GM04504 (cell line): ENCODE measurements around the gene AP5B1.

Source experiments
- DNase-seq: peaks from one replicate; pipeline ENCODE4 v3.0.0-alpha.2; 2012; ENCODE audit warnings: low read depth

AP5B1 gene

DNA sequence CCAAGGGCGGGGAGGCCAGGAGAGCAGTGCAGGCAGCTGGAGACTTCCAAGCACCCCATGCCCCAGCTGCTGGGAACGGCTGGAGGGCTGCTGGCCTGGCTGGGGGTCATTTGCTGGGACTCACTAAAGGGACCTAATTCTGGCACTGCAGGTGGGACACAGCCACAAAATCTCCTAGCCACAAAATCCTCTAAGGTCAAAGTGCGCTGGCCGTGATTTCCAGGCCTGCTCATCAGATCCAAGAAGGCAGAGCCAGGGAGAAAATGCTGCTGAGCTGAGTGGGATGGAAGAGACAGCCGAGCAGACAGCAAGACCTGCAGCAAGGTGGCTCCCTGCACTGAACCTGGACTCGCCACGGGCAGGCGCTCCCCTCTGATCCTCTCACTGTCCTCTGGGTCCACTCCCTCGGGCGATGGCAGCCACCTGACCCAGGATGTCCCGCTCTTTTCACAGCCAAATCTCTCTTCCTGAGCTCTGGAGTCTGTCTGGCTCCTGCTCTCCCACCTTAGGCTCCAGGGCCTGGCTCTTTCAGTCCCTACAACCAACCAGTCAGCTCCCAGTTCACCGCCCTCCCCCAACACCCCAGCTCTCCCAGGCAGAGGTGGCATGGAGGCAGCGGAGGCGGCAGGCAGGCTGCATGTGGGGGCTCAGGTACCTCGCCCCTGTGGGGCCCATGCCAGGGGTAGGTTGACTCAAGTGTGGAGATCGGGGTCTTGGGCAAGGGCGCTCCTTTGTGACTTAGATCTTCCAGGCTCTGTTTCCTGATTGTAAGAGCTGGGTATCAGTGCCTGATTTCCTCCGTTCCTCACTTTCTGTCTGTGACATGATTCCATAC, 20.6 kb upstream of the AP5B1 start:
- DNase-seq = no peak

DNA sequence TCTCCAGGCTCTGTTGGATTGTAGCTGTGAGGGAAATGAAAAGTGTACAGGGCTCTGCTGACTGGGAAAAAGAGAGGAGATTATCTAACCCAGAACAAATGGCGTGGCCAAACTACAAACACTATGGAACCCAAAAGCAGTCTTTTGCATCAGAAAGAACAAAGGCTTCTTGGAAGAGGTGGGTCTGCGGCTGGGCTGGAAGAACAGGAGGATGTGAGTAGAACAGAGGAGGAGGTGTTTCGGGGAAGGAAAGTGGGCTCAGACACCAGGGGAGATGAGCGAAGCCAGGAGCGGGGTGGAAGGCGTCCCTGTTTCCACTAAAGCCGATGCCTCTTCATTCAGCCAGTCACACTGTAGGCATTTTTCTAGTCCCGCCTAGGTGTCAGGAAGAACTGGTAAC, 18.1 kb upstream of the AP5B1 start:
- no peak for DNase-seq

GRCh38 chr11:65797711-65798110, 16.9 kb upstream of the AP5B1 start:
- DNase-seq = no peak

DNA sequence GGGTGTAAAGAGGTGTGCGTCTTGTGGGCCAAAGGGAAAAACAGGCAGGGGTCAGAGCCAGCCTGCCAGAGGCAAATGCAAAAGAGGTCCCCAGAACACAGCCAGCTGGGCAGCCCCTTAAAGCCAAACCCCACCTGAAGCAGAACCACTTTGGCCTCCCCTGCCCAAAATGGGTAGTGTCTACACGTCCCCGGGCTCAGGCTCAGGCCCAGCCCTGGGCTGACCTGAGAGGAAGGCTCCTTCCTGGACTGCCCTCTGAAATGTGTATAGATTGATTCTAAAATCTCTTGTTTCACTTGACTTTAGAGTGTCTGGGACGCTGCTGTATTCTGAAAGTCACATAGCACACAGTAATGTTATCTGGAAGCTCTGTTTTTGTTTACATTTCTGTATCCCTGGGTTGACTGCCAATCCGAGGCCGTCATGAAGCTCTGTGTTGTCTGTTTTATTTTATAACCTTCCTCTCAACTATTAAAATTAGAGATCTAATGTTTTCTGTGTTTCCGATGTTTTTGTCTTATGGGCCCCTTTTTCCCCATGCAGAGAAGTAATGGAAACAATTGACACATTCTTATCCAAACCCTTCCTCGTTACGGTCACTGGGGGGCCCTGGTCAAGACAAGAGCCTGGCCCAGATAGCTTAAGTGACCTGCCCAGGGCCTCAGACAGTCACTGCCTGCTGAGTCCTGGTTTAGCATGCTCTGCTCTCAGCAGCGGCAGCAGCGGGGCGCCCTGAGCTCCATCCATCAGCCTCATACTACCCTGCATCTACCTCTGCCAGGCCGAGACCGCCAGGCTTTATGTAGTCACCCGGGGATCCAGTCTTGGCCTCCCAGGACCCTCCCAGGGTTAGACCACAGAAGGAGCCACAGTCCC, 16.2 kb upstream of the AP5B1 start:
- no peak for DNase-seq

GRCh38 chr11:65794570-65795510, 14.1 kb upstream of the AP5B1 start:
- DNase-seq = no peak

- DNase-seq = no peak
Observed at GRCh38 chr11:65793625-65794400, 13.0 kb upstream of the AP5B1 start.

DNA sequence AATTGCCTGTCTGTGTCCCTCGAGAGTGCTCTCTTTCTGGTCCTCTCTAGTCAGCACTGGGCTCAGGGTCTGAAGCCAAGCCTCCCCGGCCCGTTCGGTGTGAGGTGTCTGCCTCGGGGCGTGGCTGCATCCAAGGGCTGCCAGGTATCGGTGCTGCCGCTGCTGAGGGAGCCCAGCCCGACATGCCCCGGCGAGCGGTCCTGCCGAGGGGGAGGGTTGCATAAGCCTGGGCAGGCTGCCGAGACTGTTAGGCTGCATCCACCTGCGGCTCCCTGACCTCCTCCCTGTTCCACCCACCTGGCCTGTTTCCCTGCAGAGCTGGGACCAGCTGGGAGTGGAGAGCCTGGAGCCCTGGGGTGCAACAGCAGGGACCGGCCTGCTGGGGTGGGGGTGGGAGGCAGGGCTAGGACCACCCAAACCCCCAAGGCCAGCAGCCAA, 12.4 kb upstream of the AP5B1 start:
- no peak for DNase-seq

DNA sequence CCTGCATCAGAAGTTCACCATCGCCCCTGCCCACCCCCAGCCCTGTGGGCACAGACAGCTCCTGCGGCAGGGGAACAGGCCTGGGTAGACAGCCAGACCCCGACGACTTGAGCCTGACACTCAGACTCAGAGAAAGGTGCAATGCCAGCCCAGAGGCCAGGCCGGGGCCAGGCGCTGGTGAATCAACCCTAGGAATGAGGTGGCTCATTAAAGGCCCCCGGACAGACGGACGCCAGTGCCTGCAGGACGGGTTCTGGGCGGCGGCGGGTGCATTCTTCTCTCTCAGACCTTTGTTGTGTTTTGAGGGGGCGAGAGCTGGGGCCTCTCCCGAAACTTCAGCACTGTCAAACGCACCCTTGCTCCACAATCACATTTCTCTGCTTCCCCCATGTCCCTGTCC, 11.7 kb upstream of the AP5B1 start:
- no peak for DNase-seq

GRCh38 chr11:65791719-65792213, 11.0 kb upstream of the AP5B1 start:
- no peak for DNase-seq

DNA sequence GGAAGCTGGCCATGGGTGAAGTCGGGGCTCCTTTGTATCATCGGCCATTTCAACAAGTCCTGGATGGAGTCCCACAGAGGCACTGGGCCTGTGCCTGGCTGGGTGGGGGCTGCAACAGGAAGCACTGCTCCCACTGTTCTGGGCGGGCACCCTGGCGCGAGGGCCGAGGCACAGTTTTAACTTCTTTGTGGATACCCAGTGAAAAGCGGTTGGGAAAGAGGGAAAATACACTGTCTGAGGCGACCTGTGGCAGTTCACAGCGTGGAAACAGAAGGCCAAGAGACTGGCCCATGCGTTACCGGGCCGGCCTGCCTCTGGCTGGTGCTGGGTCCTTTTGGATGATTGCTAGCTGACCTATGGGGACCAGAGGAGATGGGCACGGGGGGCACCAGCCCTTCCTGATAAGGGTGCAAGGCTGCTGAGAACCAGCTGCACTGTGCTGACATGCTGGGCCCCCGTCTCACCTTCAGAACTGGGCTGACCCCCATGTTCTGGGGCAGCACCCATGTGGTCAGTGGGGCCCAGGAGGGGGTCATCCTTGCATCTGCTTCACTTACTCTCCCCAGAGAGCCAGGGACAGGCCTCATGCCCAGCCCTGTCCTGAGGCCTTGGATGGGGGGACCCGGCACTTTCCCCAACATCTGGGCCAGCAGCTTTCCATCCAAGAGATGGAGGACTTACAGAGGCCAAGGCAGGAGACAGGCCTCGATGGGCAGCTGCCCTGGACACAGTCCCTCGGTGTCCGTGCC, 10.3 kb upstream of the AP5B1 start:
- DNase-seq = no peak

GRCh38 chr11:65790104-65790901, 9.5 kb upstream of the AP5B1 start:
- DNase-seq = no peak

DNA sequence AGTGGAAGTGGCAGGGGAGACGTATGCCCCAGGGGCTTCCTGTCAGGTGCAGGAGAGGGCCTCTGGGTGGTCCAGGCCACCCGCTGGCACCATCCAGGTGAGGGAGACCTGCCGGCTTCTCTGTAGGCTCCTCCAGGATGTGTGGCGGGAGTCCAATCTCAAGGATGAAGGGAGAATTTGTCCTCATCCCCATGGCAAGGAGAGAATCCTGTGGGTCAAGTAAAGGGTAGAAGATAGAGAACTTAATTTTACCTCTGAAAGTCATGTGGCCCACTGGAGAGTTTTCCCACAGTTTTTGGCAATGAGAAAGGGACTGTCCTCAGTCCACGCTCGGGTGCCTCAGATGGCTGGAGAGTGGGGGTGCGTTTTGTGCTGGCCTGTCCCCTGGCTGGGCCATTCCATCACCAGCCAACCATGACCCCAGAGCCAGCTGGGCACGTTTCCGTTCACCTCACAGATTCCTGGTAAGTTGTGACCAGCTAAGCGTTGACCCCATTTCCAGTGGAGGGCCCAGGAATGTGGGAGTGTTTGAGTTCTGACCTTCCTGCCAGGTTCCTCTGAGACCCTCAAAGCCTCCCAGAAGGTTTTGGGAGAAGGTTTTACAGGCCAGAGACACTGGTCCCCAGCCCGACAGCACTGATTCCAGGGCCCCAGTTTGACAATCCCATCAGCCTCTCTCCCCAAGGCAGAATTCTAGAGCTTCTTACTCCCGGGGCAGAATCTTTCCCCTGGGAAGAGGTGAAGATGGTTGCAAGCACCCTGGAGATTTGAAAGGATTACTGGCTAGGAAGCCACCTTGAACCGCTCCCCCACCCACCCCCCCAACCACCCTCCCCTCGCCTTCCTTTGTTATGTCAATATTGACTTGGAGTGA, 8.7 kb upstream of the AP5B1 start:
- no peak for DNase-seq

DNA sequence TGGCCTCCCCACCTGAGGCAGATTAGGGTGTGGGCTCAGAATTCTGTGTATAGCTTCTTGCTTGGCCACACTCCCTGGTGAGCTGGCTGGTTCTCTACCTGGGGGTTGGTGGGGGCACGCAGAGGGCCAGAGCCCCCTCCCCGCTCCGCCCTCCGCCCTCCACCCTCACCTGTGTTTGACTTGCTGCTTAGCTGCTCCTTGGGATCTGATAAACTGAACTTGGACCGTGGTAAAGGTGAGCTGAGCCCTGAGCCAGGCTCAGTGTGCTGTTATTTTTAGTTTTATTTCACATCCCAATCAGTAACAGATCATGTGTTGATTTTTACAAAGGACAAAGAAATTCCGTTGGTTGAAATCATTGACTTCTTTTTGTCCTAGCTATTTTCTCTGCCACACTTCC, 8.0 kb upstream of the AP5B1 start:
- DNase-seq = no peak

GRCh38 chr11:65787649-65788622, 7.2 kb upstream of the AP5B1 start:
- no peak for DNase-seq

DNA sequence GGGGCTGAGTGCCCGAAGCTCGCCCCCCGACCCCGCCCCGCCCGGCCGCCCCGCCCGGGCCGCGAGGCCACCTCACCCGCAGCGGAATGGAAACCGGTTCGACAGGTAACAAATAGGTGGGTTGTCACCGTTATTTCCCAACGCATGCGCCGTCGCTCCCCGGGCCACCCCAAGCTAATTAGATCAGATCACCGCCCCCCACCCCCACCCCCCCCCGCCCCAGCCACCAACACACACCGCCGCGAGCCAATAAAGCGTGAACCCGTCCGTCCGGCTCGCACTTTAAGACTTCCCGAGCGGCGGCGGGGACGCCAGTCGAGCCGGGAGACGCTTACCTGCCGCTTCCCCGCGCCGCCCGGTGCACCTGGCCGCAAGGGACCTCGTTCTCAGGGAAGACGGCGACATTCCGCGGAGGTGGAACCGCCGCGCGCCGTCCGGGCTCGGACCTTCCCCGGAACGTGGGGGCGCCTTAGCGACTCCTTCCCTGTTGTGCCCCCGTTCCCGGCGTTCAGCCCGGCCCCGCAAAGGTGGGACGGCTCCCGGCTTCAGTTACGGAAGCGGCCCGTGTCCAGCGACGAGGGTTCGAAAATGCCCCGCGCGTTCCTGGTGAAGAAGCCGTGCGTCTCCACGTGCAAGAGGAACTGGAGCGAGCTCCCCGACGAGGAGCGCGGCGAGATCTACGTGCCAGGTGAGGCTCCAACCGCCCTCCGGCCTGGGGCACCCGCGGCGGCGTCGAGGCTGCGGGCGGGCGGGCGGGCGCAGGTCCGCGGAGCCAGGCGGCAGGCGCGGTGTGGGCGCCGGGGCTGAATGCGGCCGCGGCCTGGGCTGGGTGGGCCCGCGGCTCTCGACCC, 6.2 kb upstream of the AP5B1 start, which contains the start of gene OVOL1:
OVOL1 (plus strand) TSS at position 278 of the 851 bp plus-strand sequence; CDS start at position 589, 311 bp downstream.
- no peak for DNase-seq
